NB4 (cell line): ENCODE measurements around the gene CYBB.

ENCODE experiments used
- CTCF ChIP-seq: IDR thresholded peaks from one replicate; pipeline ENCODE4 v1.5.1; 2012; ENCODE audit warnings: low read depth, low read length
- POLR2A ChIP-seq: IDR thresholded peaks from 2 replicates; pipeline ENCODE4 v1.6.1; 2011; ENCODE audit warnings: mild to moderate bottlenecking; ENCODE audit not compliant: insufficient read length; ENCODE audit errors: extremely low read depth

DNA sequence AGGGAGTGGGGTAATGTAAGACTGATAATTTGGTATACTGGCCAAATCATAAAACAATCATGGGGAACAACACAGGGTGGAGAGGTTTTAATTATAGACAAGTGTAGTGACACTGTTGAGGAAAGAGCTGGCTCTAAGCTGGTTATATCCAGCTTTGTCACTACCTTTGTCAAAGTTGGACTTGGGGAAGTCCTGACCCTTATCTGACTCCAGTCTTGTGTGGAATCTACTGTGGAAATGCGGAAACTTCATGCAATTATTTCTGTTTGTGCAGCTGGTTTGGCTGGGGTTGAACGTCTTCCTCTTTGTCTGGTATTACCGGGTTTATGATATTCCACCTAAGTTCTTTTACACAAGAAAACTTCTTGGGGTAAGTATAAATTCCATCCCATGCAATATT lies 2.0 kb downstream of the CYBB start:
- no peak for TF ChIP-seq POLR2A
- no peak for TF ChIP-seq CTCF
